MM.1S (cell line): ENCODE measurements around the gene MARCKS.

Experiments
- CTCF ChIP-seq: fragments of 300-600 bp; sonication (generic); IDR thresholded peaks from 2 replicates; pipeline ENCODE4 v1.5.1; 2016; ENCODE audit warnings: antibody characterized with exemption, low read length, mixed read lengths
- EZH2 ChIP-seq: fragments of 300-600 bp; sonication (generic); optimal IDR thresholded peaks from 2 replicates; pipeline ENCODE3; 2017; ENCODE audit warnings: low read depth, mild to moderate bottlenecking, antibody characterized with exemption, low read length, mixed read lengths
- EZH2phosphoT487 ChIP-seq: fragments of 300-600 bp; sonication (generic); IDR thresholded peaks from 2 replicates; pipeline ENCODE4 v1.6.1; 2018; ENCODE audit warnings: antibody characterized with exemption, low read length

- TF ChIP-seq CTCF: peak; percentile 75
- no peak for TF ChIP-seq EZH2
- no peak for TF ChIP-seq EZH2phosphoT487
Measured at GRCh38 chr6:113879186-113880096, 22.3 kb downstream of the MARCKS start.
